Measurements from ENCODE around the gene NUDCD2. TPM values are rescaled to one million over a fixed set of nuclear protein-coding genes. Genes with fewer than 3 reads are reported as not detected.

NUDCD2 gene
- total RNA-seq, 1 experiment from 2014 or later: 56.8 TPM

- H3K36me3 ChIP-seq (ENCODE audit: control insufficient read depth in 1 of 2, insufficient read depth in 2 of 2, low read length in 2 of 2): 0 out of 4 replicates have a peak, but pooled peaks cover 0 to 2% of the 10 kb centered on the region in 2 experiments
- H2AFZ ChIP-seq (ENCODE audit: low read depth, low read length, poor library complexity, severe bottlenecking): peak within 1 kb of the TSS; percentile 87
- ChIA-PET CTCF (interaction anchor here (1.2 kb wide), 1 partner anchor 45 kb away, joined by 3 read pairs; the partner anchor contains the start of genes HMMR and NUDCD2), POLR2A (interaction anchor here (1.0 to 1.8 kb wide), 2 partner anchors 45 to 51 kb away, joined by 4 to 5 read pairs; partner anchors contain the start of gene HMMR), RAD21 (ENCODE audit: low non-redundant PET in 1 of 2, low total read pairs in 2 of 2, uncharacterized antibody in 2 of 2, unreplicated experiment in 2 of 2) (no interaction called here)
- intact Hi-C loops (cut with micrococcal nuclease): loop anchor here (2.0 kb wide), 1 partner anchor 45 kb away; the partner anchor contains the start of genes HMMR and NUDCD2
- H3K9me3 ChIP-seq (ENCODE audit: control insufficient read depth in 1 of 2, insufficient read depth in 1 of 2, low read depth in 1 of 2, low read length in 2 of 2): no peaks in the 10 kb centered on the region
- no TSS peak for BruUV-seq (replicated peaks)
- no peaks in the 10 kb centered on the region for H4K20me1 ChIP-seq (ENCODE audit: insufficient read depth)
- peak within 1 kb of the TSS; percentile 61 to 76 for H3K4me3 ChIP-seq (replicated peaks in 1 of 2; ENCODE audit: low read depth in 1 of 2, low read length in 2 of 2)
- H3K27me3 ChIP-seq (ENCODE audit: insufficient read depth, low read length): no peaks in the 10 kb centered on the region
- H3K4me1 ChIP-seq (ENCODE audit: control insufficient read depth in 1 of 2, insufficient read depth in 2 of 2, low read length in 2 of 2): peaks cover 6 to 27% of the 10 kb centered on the region in 2 experiments; a peak in 3 of 4 replicates
- no peaks in the 10 kb centered on the region for H3K9me2 ChIP-seq (ENCODE audit: insufficient read depth)
- H3K79me2 ChIP-seq (ENCODE audit: insufficient read depth, low read length): peaks cover 49% of the 10 kb centered on the region
- H3K27ac ChIP-seq (ENCODE audit: low read depth, low read length): peak within 1 kb of the TSS; percentile 71
- ATAC-seq: peak; percentile 94
- peak; percentile 86 for DNase-seq (ENCODE audit: low read depth, low spot score)
- peak within 1 kb of the TSS; percentile 65 for H3K9ac ChIP-seq (ENCODE audit: low read length)
- peak within 1 kb of the TSS; percentile 75 for H3K4me2 ChIP-seq (ENCODE audit: low read length)
- peak; percentile 89 for TF ChIP-seq POLR2AphosphoS5 (IDR thresholded peaks at IDR 0.05; ENCODE audit: low read depth, low read length)
- TF ChIP-seq TCF7L2 (IDR thresholded peaks at IDR 0.05; ENCODE audit: borderline replicate concordance, extremely low read depth, insufficient read depth, insufficient read length): no peak
- no peak for TF ChIP-seq CEBPB (IDR thresholded peaks at IDR 0.05; ENCODE audit: low read depth)
- TF ChIP-seq SP1 (IDR thresholded peaks at IDR 0.05; ENCODE audit: low read depth): peak; percentile 97
- TF ChIP-seq, protein P1, sequence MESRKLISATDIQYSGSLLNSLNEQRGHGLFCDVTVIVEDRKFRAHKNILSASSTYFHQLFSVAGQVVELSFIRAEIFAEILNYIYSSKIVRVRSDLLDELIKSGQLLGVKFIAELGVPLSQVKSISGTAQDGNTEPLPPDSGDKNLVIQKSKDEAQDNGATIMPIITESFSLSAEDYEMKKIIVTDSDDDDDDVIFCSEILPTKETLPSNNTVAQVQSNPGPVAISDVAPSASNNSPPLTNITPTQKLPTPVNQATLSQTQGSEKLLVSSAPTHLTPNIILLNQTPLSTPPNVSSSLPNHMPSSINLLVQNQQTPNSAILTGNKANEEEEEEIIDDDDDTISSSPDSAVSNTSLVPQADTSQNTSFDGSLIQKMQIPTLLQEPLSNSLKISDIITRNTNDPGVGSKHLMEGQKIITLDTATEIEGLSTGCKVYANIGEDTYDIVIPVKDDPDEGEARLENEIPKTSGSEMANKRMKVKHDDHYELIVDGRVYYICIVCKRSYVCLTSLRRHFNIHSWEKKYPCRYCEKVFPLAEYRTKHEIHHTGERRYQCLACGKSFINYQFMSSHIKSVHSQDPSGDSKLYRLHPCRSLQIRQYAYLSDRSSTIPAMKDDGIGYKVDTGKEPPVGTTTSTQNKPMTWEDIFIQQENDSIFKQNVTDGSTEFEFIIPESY (IDR thresholded peaks at IDR 0.05; ENCODE audit: extremely low read depth, insufficient replicate concordance, low read length): no peak
- TF ChIP-seq, protein P2, sequence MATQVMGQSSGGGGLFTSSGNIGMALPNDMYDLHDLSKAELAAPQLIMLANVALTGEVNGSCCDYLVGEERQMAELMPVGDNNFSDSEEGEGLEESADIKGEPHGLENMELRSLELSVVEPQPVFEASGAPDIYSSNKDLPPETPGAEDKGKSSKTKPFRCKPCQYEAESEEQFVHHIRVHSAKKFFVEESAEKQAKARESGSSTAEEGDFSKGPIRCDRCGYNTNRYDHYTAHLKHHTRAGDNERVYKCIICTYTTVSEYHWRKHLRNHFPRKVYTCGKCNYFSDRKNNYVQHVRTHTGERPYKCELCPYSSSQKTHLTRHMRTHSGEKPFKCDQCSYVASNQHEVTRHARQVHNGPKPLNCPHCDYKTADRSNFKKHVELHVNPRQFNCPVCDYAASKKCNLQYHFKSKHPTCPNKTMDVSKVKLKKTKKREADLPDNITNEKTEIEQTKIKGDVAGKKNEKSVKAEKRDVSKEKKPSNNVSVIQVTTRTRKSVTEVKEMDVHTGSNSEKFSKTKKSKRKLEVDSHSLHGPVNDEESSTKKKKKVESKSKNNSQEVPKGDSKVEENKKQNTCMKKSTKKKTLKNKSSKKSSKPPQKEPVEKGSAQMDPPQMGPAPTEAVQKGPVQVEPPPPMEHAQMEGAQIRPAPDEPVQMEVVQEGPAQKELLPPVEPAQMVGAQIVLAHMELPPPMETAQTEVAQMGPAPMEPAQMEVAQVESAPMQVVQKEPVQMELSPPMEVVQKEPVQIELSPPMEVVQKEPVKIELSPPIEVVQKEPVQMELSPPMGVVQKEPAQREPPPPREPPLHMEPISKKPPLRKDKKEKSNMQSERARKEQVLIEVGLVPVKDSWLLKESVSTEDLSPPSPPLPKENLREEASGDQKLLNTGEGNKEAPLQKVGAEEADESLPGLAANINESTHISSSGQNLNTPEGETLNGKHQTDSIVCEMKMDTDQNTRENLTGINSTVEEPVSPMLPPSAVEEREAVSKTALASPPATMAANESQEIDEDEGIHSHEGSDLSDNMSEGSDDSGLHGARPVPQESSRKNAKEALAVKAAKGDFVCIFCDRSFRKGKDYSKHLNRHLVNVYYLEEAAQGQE (IDR thresholded peaks at IDR 0.05; ENCODE audit: low read depth): no peak
- TF ChIP-seq, protein P3, sequence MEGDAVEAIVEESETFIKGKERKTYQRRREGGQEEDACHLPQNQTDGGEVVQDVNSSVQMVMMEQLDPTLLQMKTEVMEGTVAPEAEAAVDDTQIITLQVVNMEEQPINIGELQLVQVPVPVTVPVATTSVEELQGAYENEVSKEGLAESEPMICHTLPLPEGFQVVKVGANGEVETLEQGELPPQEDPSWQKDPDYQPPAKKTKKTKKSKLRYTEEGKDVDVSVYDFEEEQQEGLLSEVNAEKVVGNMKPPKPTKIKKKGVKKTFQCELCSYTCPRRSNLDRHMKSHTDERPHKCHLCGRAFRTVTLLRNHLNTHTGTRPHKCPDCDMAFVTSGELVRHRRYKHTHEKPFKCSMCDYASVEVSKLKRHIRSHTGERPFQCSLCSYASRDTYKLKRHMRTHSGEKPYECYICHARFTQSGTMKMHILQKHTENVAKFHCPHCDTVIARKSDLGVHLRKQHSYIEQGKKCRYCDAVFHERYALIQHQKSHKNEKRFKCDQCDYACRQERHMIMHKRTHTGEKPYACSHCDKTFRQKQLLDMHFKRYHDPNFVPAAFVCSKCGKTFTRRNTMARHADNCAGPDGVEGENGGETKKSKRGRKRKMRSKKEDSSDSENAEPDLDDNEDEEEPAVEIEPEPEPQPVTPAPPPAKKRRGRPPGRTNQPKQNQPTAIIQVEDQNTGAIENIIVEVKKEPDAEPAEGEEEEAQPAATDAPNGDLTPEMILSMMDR (IDR thresholded peaks at IDR 0.05 in 2 of 3, conservative IDR thresholded peaks at IDR 0.05 in 1 of 3; ENCODE audit: borderline replicate concordance in 1 of 3, insufficient read depth in 1 of 3, low read depth in 2 of 3, low read length in 2 of 3): peak in 2 of 3 experiments; percentile 40 to 53; a peak in 3 of 6 replicates
- TF ChIP-seq, protein P4, sequence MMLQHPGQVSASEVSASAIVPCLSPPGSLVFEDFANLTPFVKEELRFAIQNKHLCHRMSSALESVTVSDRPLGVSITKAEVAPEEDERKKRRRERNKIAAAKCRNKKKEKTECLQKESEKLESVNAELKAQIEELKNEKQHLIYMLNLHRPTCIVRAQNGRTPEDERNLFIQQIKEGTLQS (IDR thresholded peaks at IDR 0.05): no peak
- TF ChIP-seq ELF1 (IDR thresholded peaks at IDR 0.05; ENCODE audit: borderline replicate concordance, low read depth): peak; percentile 91
- no peak for TF ChIP-seq EZH2 (IDR thresholded peaks at IDR 0.05)
- TF ChIP-seq SRF (IDR thresholded peaks at IDR 0.05; ENCODE audit: low read depth): no peak
- TF ChIP-seq ZNF274 (IDR thresholded peaks at IDR 0.05; ENCODE audit: low read depth, low read length): no peak
- TF ChIP-seq RAD21 (IDR thresholded peaks at IDR 0.05; ENCODE audit: low read depth): no peak
- peak; percentile 90 for TF ChIP-seq SIN3A (IDR thresholded peaks at IDR 0.05; ENCODE audit: low read depth)
- TF ChIP-seq, protein P5, sequence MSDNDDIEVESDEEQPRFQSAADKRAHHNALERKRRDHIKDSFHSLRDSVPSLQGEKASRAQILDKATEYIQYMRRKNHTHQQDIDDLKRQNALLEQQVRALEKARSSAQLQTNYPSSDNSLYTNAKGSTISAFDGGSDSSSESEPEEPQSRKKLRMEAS (IDR thresholded peaks at IDR 0.05): peak; percentile 85
- TF ChIP-seq ZFX (IDR thresholded peaks at IDR 0.05): peak; percentile 73
- peak; percentile 93 for TF ChIP-seq EGR1 (IDR thresholded peaks at IDR 0.05; ENCODE audit: low read depth)
- TF ChIP-seq POLR2A (IDR thresholded peaks at IDR 0.05; ENCODE audit: borderline replicate concordance, extremely low read depth, insufficient read depth, insufficient read length): peak; percentile 59
- TF ChIP-seq CBX3 (IDR thresholded peaks at IDR 0.05; ENCODE audit: low read depth): no peak
Observed at GRCh38 chr5:163505368-163506094, 45.6 kb upstream of the NUDCD2 start, which contains the start of gene MAT2B. TSS of gene MAT2B (plus strand) at chr5:163505619. CDS start at chr5:163505687, 68 bp downstream.

All from HCT116 (cell line).